Spinal cord (tissue), 10 donors: ENCODE data around the gene CCNG2. TPM values are rescaled to one million over a fixed set of nuclear protein-coding genes. Genes with fewer than 3 reads are reported as not detected.

Experiments
- DNase-seq, 6 donors: peaks; one replicate each; pipeline versions ENCODE4 v3.0.0 to v3.0.0-alpha.2; 2013 to 2015; ENCODE audit warnings: low spot score in 6 of 6, low read depth in 4 of 6
- H3K27ac ChIP-seq: one replicate; pipeline ENCODE4 v1.5.1; 2013; ENCODE audit warnings: low read depth, low read length, control low read depth
- H3K27me3 ChIP-seq: one replicate; pipeline ENCODE4 v1.6.1; 2013; ENCODE audit warnings: low read length; ENCODE audit not compliant: control insufficient read depth, insufficient read depth
- H3K36me3 ChIP-seq: one replicate; pipeline ENCODE4 v1.6.1; 2013; ENCODE audit warnings: low read length; ENCODE audit not compliant: control insufficient read depth, insufficient read depth
- H3K4me1 ChIP-seq: one replicate; pipeline ENCODE4 v1.6.1; 2013; ENCODE audit warnings: low read length; ENCODE audit not compliant: control insufficient read depth, insufficient read depth
- H3K4me3 ChIP-seq: one replicate; pipeline ENCODE4 v1.5.1; 2013; ENCODE audit warnings: low read depth, low read length, control low read depth
- H3K9me3 ChIP-seq: one replicate; pipeline ENCODE4 v1.6.1; 2013; ENCODE audit warnings: low read length; ENCODE audit not compliant: control insufficient read depth, insufficient read depth
- WGBS: methylation state at CpG from one replicate; pipeline ENCODE4 v1.1.5; 2013; ENCODE audit warnings: missing lambda C conversion rate; ENCODE audit not compliant: insufficient coverage; 5-methylcytosine and 5-hydroxymethylcytosine counted together
- polyA plus RNA-seq, 2 donors: library from polyadenylated mRNA; unstranded; fragments of 120-200 nt; gene quantifications; one replicate each; pipeline ENCODE4 v1.2.1, GENCODE V29; 2013; ENCODE audit not compliant: insufficient read length in 2 of 2
- total RNA-seq, 2 donors: library from RNA; depleted of rRNA in 1 of 2; stranded (reverse); fragments of 120-200 nt in 1 of 2; fragments of >200 nt in 1 of 2; gene quantifications; one replicate each; pipeline versions ENCODE4 v1.2.3 to v1.2.4, GENCODE V29; 2013 to 2014
- donor health status: healthy.

Gene CCNG2
- total and polyA plus RNA-seq, 4 donors, result 45.7 to 62.1 (median 53.5) TPM

DNA sequence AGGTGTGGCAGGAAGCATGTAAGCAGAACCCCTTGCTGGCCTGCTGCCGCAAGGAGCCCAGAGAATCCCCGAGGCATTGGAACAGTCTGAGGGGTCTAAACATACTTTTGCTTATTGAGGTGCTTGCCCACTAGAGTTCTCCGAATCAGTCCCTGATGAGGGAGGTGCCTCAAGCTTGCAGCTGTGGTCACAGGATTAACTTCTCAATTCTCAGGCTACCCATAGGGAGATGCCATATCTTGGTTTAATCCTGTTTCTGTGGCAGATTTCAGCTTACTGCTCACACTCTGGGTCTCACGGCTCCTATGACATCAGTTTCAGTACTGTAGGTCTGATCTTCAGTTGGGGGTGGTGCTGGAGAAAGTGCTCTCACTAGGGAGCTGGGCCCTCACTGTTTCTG lies 39.9 kb downstream of the CCNG2 start:
- Histone ChIP-seq H3K9me3 (no peaks in the 10 kb centered on the region), H3K27ac (no peak overlapping the region), H3K36me3 (no peaks in the 10 kb centered on the region), H3K4me3 (no peak overlapping the region), H3K4me1 (no peaks in the 10 kb centered on the region), H3K27me3 (no peaks in the 10 kb centered on the region)
- WGBS, result 94% methylated on average over 3 of the region's 4 CpGs
- DNase-seq, result no peak

DNA sequence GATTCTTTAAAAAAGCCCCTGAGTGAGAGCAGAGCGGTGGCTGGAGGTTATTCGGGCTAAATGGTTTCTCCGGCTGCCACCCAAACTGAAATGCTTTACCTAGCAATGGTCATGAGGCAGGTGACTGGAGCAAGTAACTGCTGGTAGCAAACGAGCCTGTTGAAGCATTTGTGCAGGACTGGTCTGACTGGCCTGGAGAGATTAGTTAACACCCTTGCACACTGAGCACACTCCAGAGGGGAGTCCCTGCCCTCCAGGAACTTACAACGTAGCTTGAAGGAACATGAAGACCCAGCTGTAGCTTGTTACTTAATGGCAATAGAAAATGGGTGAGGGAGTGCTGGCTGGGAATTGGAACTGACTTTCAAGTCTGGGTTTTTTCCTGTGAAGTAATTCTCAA lies 40.4 kb downstream of the CCNG2 start:
- H3K4me1 ChIP-seq, result no peaks in the 10 kb centered on the region
- H3K27ac ChIP-seq, result no peak overlapping the region
- no peak for DNase-seq
- no peaks in the 10 kb centered on the region for H3K9me3 ChIP-seq
- H3K27me3 ChIP-seq, result no peaks in the 10 kb centered on the region
- H3K4me3 ChIP-seq, result no peak overlapping the region
- H3K36me3 ChIP-seq, result no peaks in the 10 kb centered on the region
- WGBS, result 86% methylated on average over 4 of the region's 5 CpGs

DNA sequence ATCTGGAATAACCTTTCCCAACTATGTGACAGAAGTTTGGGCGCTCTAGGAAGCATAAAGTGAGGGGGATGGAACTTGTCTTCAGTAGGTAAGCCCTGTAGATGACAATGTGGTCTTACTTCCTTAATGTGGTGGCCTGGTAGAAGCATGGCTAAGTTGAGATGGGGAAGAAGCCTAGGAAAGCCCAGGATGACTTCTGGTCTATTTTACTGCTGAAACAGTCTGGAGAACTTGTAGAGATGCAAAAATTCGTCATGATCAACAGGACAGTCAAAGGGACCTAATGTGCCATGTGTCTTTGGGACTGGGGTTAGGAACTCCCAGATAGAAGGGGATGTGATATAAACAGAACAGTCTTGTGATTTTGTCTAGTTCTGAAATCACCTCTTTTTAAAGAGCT lies 40.8 kb downstream of the CCNG2 start:
- Histone ChIP-seq H3K27ac (no peak overlapping the region), H3K36me3 (no peaks in the 10 kb centered on the region), H3K9me3 (no peaks in the 10 kb centered on the region), H3K4me1 (no peaks in the 10 kb centered on the region), H3K4me3 (no peak overlapping the region), H3K27me3 (no peaks in the 10 kb centered on the region)
- no peak for DNase-seq
- WGBS, result 100% methylated on average over 1 of the region's 2 CpGs

DNA sequence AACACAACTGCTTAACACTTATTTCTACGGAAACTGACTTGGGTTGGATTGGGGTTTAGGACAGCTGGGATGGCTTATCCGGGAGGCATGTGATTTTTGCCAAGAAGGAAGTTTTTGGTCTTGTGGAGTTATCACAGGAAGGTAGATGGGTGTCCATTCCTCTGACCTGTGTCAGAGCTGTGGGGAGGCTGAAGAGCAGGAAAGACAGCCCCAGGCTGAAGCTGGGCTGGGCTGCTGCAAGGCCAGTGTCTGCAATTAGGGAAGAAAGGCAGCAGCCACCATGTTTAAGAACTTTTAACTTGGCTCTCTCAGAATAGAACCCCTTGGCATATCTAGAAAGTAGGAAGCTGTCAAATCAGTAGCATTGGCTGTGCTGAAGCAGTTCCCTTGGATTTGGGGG lies 42.3 kb downstream of the CCNG2 start:
- no peak overlapping the region for H3K27ac ChIP-seq
- DNase-seq, result no peak
- H3K4me1 ChIP-seq, result no peaks in the 10 kb centered on the region
- H3K27me3 ChIP-seq, result no peaks in the 10 kb centered on the region
- 89% methylated on average over 1 of the region's 2 CpGs for WGBS
- no peak overlapping the region for H3K4me3 ChIP-seq
- no peaks in the 10 kb centered on the region for H3K9me3 ChIP-seq
- no peaks in the 10 kb centered on the region for H3K36me3 ChIP-seq

DNA sequence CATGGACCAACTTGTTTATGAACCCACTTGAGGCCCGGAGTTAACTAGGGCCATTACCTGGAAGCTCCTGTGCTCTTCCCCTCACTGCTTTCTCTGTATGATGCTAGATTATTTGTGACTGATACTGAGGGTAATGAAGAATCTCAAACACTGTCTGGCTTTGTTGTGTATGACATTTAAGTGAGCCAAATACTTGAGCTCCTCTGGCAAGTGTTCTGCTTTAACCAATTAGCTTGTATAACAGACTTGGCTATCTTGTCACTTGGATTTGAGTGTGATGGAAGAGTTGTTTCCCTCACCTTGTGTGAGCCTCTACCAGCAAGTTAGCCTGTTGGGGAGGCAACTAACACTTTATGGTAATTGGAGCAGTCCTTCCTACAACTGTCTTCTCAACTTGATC lies 42.7 kb downstream of the CCNG2 start:
- Histone ChIP-seq H3K36me3 (no peaks in the 10 kb centered on the region), H3K9me3 (no peaks in the 10 kb centered on the region), H3K4me3 (no peak overlapping the region), H3K4me1 (no peaks in the 10 kb centered on the region), H3K27me3 (no peaks in the 10 kb centered on the region), H3K27ac (no peak overlapping the region)
- DNase-seq, result no peak
- no CpG with 5 or more reads among the region's 1 CpG for WGBS

DNA sequence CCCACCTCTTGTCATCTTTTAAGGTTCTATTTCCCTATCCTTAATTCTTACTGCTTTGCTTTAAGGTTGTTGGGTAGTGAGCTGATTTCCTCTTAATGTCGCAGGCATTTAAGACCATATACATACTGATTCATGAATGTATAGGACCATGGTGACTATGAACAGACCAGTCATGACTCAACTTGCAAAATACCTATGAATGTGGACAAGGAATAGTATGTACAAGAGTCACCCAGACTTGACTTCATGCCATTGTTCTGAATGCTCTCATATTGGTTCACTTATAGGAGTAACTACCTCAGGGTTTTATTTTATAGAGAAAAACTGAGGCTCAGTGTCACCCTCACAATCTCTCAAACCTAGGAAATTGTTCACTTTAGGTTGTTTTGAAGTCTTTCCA lies 44.3 kb downstream of the CCNG2 start:
- Histone ChIP-seq H3K4me1 (no peaks in the 10 kb centered on the region), H3K27ac (no peak overlapping the region), H3K9me3 (no peaks in the 10 kb centered on the region), H3K27me3 (no peaks in the 10 kb centered on the region), H3K4me3 (no peak overlapping the region), H3K36me3 (no peaks in the 10 kb centered on the region)
- WGBS, result no CpG with 5 or more reads among the region's 1 CpG
- no peak for DNase-seq

DNA sequence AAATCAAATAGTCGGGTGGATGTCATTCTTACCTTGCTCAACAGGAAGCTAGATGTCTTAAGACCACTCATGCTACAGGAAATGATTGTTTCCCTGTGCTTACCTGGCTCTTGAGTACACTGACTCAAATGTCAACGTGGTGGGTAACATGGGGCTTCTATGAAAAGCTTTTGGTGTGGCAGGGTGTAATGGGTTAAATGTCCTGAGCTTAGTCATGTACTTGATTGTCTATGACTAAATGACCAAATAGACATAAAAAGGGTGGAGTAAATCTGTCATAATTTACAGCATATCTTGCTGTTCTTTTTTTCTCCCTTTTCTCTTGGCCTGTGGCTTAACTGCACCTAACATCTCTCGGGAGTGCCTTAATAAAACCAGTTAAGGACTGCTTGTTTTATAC lies 44.9 kb downstream of the CCNG2 start:
- Histone ChIP-seq H3K36me3 (no peaks in the 10 kb centered on the region), H3K27ac (no peak overlapping the region), H3K4me3 (no peak overlapping the region), H3K4me1 (no peaks in the 10 kb centered on the region), H3K27me3 (no peaks in the 10 kb centered on the region), H3K9me3 (no peaks in the 10 kb centered on the region)
- 88% methylated on average over 1 of the region's 3 CpGs for WGBS
- no peak for DNase-seq

DNA sequence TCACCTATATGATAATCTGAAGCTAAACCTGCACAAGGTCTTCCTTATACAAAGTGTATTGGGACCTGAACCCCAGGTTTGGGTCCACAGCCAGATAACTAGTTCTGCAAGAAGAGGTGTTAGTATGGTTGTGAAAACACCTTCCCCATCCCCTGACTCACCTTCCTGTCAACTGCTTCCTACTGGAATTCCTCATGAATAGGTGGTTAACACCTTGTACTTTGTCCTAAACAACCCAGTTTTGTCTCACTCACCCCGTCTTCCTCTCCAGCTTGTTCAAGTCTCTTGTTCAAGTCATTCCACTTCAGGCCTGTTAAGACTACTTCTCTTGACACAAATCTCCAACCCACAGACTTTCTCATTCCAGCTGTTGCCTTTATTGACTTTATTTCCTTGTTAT lies 45.5 kb downstream of the CCNG2 start:
- H3K4me1 ChIP-seq, result no peaks in the 10 kb centered on the region
- WGBS, result 90% methylated on average over 1 of the region's 1 CpG
- H3K36me3 ChIP-seq, result no peaks in the 10 kb centered on the region
- H3K27me3 ChIP-seq, result no peaks in the 10 kb centered on the region
- no peak overlapping the region for H3K27ac ChIP-seq
- H3K4me3 ChIP-seq, result no peak overlapping the region
- H3K9me3 ChIP-seq, result no peaks in the 10 kb centered on the region
- DNase-seq, result no peak

DNA sequence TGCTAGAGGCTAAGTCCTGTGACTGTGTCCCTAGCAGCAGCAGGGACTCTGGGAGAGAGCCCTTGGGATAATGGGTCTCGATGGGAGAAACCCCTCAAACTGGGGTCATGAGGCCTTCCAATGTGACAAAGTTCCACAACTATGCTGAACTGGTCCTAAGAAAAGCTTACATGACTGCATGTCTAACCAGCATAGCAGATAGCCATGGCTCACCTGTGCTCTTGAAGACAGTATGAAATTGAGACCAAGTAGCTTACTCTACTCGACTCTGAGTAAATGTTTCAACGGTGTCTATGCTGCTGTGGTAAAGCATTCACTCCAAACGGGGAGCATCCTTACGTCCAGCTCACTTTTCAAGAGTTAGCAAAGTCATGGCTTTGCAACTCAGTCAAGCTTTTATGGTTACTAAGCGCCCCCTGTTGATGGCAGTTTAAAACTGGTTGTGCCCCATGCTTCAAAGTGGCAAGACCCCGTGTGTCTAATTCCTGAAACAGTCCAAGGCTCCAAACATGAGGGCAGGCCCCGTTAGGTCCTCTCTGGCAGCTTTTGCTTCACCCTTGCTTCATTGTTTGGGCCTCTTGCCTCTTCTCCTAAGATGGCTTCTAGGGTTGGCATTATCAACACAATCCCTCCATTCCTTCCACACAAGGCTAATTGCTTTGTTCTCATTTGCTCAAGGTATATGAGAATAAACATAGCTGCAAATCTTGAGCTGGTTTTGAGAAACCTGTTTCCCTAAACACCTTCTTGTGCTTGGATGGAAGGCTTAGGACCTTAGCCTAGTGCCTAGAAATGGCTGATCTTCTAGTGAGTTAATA lies 46.6 kb downstream of the CCNG2 start:
- H3K4me1 ChIP-seq, result no peaks in the 10 kb centered on the region
- H3K4me3 ChIP-seq, result no peak overlapping the region
- no peaks in the 10 kb centered on the region for H3K9me3 ChIP-seq
- no peak overlapping the region for H3K27ac ChIP-seq
- H3K36me3 ChIP-seq, result no peaks in the 10 kb centered on the region
- H3K27me3 ChIP-seq, result no peaks in the 10 kb centered on the region
- WGBS, result 24% methylated on average over 8 of the region's 8 CpGs
- DNase-seq, result peak in 5 of 6 donors; percentile 7 to 86 (median 58)

DNA sequence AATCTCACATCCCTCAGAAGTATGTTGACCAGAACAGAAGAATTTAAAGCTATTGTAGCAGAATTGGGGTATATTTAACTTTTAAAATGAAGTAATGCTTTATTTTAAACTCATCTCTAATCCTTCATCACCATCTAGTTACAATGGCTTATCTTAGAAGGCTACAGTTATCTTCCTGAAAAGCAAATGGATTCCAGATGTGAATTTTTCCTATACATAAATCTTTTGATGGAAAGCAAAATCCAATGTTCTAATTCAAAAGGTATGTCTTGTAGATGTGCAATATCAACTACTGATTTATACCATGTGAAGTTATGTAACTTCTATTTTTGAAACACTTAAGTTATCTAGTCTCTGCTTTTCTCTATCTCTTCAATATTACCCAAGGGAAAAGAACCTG lies 47.6 kb downstream of the CCNG2 start:
- no peak overlapping the region for H3K27ac ChIP-seq
- H3K4me3 ChIP-seq, result no peak overlapping the region
- no peaks in the 10 kb centered on the region for H3K9me3 ChIP-seq
- H3K4me1 ChIP-seq, result no peaks in the 10 kb centered on the region
- H3K27me3 ChIP-seq, result no peaks in the 10 kb centered on the region
- no peak for DNase-seq
- no peaks in the 10 kb centered on the region for H3K36me3 ChIP-seq
